ENCODE data around the gene BLMH.

The BLMH gene

GRCh38 chr17:30222721-30223175 is 69.0 kb downstream of the BLMH start:
- no peak for DNase-seq (ENCODE audit: extremely low read depth, insufficient read length)
- no peaks in the 10 kb centered on the region for H3K36me3 ChIP-seq (ENCODE audit: control insufficient read depth, insufficient read depth, low read length)
- no peaks in the 10 kb centered on the region for H3K27me3 ChIP-seq (replicated peaks; ENCODE audit: control insufficient read depth, insufficient read depth, low read length)
- H3K4me3 ChIP-seq (replicated peaks; ENCODE audit: low read depth, low read length), result no peak overlapping the region
- TF ChIP-seq CTCF (IDR thresholded peaks at IDR 0.05; ENCODE audit: insufficient read depth, low read length, poor library complexity, severe bottlenecking), result no peak

- no peak for DNase-seq (ENCODE audit: extremely low read depth, insufficient read length)
- TF ChIP-seq CTCF (IDR thresholded peaks at IDR 0.05; ENCODE audit: insufficient read depth, low read length, poor library complexity, severe bottlenecking), result no peak
- H3K4me3 ChIP-seq (replicated peaks; ENCODE audit: low read depth, low read length), result no peak overlapping the region
- no peaks in the 10 kb centered on the region for H3K27me3 ChIP-seq (replicated peaks; ENCODE audit: control insufficient read depth, insufficient read depth, low read length)
- no peaks in the 10 kb centered on the region for H3K36me3 ChIP-seq (ENCODE audit: control insufficient read depth, insufficient read depth, low read length)
Measured at GRCh38 chr17:30222251-30222650, 69.5 kb downstream of the BLMH start.

- Histone ChIP-seq H3K27me3 (replicated peaks; ENCODE audit: control insufficient read depth, insufficient read depth, low read length) (no peaks in the 10 kb centered on the region), H3K4me3 (replicated peaks; ENCODE audit: low read depth, low read length) (no peak overlapping the region), H3K36me3 (ENCODE audit: control insufficient read depth, insufficient read depth, low read length) (no peaks in the 10 kb centered on the region)
- no peak for DNase-seq (ENCODE audit: extremely low read depth, insufficient read length)
- no peak for TF ChIP-seq CTCF (IDR thresholded peaks at IDR 0.05; ENCODE audit: insufficient read depth, low read length, poor library complexity, severe bottlenecking)
Measured at GRCh38 chr17:30221346-30221745, 70.4 kb downstream of the BLMH start.

- DNase-seq (ENCODE audit: extremely low read depth, insufficient read length), result no peak
- Histone ChIP-seq H3K27me3 (replicated peaks; ENCODE audit: control insufficient read depth, insufficient read depth, low read length) (no peaks in the 10 kb centered on the region), H3K4me3 (replicated peaks; ENCODE audit: low read depth, low read length) (no peak overlapping the region), H3K36me3 (ENCODE audit: control insufficient read depth, insufficient read depth, low read length) (no peaks in the 10 kb centered on the region)
- no peak for TF ChIP-seq CTCF (IDR thresholded peaks at IDR 0.05; ENCODE audit: insufficient read depth, low read length, poor library complexity, severe bottlenecking)
Measured at GRCh38 chr17:30220414-30220813, 71.3 kb downstream of the BLMH start.

GRCh38 chr17:30219833-30220232 is 71.9 kb downstream of the BLMH start:
- no peak for TF ChIP-seq CTCF (IDR thresholded peaks at IDR 0.05; ENCODE audit: insufficient read depth, low read length, poor library complexity, severe bottlenecking)
- no peak overlapping the region for H3K4me3 ChIP-seq (replicated peaks; ENCODE audit: low read depth, low read length)
- no peak for DNase-seq (ENCODE audit: extremely low read depth, insufficient read length)
- H3K27me3 ChIP-seq (replicated peaks; ENCODE audit: control insufficient read depth, insufficient read depth, low read length), result no peaks in the 10 kb centered on the region
- no peaks in the 10 kb centered on the region for H3K36me3 ChIP-seq (ENCODE audit: control insufficient read depth, insufficient read depth, low read length)

- no peak overlapping the region for H3K4me3 ChIP-seq (replicated peaks; ENCODE audit: low read depth, low read length)
- no peaks in the 10 kb centered on the region for H3K27me3 ChIP-seq (replicated peaks; ENCODE audit: control insufficient read depth, insufficient read depth, low read length)
- no peak for TF ChIP-seq CTCF (IDR thresholded peaks at IDR 0.05; ENCODE audit: insufficient read depth, low read length, poor library complexity, severe bottlenecking)
- no peaks in the 10 kb centered on the region for H3K36me3 ChIP-seq (ENCODE audit: control insufficient read depth, insufficient read depth, low read length)
- DNase-seq (ENCODE audit: extremely low read depth, insufficient read length), result no peak
Measured at GRCh38 chr17:30219315-30219714, 72.4 kb downstream of the BLMH start.
